LNCAP (cell line): ENCODE results near the gene MRM2.

Experiments
- TF ChIP-seq, protein P1 (sequence below): fragments of 450-650 bp; IDR thresholded peaks from 2 replicates; pipeline ENCODE4 v1.5.1; 2017; ENCODE audit warnings: mild to moderate bottlenecking

Gene MRM2

DNA sequence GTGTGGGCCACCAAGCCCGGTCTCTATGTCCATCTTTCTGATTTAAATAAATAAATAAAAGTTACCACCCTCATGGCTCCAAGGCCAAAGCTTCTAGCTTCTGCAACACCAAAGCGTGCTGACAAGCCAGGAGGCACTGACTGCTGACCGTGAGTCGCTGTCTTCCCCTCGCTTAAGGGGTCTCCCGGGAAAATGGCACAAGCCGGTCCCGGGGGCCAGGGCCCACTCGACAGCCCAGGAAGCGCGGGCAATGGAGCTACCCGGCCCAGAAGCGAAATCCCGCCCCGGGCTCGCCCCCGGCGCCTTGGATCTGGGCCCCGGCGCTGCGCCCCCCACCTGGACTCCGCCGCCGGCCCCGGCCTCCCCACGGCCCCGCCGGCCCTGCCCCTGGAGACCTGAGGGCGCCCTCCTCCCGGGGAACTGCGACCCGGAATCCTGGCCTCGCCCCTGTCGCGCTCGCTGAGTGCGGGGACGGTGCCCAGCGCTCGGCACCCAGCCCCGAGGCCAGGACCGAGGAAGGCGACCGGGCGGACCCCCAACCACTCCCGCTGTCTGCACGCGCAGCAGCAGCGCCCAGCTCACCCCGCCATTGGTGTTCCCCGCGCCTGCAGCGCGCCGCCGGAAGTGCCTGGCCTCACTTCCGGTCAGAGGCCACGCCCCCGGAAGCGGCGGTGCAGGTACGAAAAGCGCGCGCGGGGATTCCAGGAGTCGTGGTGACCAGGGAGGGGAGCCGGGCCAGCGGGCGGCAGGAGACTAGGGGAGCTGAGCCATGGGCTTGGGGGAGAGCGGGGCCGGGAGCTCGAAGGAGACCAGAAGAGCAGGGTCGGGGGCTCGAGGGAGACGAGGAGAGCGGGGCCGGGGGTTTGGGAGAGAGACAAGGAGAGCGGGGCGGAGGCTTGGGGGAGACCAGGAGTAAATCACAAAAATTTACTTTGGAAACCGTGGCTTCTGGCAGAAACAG is at the start of gene MRM2, which contains the start of gene NUDT1:
Gene MRM2, minus strand, starts transcription at position 626 of the 961 bp plus-strand sequence. Its CDS starts 36 bp downstream, at position 590.
Gene NUDT1, plus strand, starts transcription at position 647 of the 961 bp plus-strand sequence. CDS start 2,349 bp downstream, outside the sequence.
- TF ChIP-seq, protein P1, sequence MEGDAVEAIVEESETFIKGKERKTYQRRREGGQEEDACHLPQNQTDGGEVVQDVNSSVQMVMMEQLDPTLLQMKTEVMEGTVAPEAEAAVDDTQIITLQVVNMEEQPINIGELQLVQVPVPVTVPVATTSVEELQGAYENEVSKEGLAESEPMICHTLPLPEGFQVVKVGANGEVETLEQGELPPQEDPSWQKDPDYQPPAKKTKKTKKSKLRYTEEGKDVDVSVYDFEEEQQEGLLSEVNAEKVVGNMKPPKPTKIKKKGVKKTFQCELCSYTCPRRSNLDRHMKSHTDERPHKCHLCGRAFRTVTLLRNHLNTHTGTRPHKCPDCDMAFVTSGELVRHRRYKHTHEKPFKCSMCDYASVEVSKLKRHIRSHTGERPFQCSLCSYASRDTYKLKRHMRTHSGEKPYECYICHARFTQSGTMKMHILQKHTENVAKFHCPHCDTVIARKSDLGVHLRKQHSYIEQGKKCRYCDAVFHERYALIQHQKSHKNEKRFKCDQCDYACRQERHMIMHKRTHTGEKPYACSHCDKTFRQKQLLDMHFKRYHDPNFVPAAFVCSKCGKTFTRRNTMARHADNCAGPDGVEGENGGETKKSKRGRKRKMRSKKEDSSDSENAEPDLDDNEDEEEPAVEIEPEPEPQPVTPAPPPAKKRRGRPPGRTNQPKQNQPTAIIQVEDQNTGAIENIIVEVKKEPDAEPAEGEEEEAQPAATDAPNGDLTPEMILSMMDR = peak; percentile 15; the same call in 1 of the 2 replicates

DNA sequence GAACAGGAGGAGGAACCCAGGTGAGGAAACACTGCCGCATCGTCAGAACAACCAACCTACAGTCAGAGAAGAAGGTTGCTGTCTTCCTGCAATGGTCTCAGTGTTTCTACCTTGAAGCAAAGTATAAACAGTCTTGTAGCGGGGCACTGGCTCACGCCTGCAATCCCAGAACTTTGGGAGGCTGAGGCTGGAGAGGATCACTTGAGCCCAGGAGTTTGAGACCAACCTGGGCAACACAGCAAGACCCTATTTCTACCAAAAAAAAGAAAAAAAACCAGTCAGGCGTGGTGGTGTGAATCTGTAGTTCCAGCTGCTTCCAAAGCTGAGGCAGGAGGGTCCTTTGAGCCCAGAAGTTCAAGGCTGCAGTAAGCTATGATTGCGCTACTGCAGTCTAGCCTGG is 48.9 kb upstream of the MRM2 start:
- TF ChIP-seq, protein P1 = no peak

DNA sequence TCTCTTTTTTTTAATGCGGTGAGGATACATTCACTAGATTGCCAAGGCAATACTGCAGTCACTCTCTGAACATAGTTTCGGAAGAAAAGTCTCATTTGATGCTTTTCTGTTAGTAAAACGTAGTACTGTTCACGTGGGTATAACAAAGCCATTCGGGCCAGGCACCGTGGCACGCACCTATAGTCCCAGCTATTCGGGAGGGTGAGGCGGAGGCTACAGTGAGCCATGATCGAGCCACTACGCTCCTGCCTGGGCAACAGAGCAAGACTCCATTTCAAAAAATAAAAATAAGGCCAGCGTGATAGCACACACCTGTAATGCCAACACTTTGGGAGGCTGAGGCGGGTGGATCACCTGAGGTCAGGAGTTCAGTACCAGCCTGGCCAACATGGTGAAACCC is 47.6 kb upstream of the MRM2 start:
- TF ChIP-seq, protein P1 = no peak

DNA sequence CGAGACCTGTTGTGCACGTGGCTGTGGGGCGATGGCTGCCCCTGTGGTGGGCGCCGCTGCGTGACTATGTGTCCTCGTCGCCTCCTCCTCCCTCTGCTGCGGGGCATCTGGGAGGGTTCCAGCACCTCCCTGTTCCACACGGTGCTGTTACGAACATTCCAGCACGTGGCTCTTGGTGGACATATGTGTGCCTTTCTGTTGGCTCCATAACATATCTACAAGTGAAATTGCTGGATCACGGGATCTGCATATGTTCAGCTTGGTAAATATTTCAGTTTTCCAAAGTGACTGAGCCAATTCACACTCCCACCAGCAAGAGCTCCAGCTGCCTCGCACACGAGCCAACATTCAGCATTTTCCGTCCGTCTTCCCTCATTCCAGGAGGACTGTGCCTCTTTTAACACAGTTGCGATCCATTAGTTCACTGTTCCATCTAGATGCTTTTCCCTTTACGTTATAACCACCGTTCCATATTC is 47.1 kb upstream of the MRM2 start:
- TF ChIP-seq, protein P1 = no peak

DNA sequence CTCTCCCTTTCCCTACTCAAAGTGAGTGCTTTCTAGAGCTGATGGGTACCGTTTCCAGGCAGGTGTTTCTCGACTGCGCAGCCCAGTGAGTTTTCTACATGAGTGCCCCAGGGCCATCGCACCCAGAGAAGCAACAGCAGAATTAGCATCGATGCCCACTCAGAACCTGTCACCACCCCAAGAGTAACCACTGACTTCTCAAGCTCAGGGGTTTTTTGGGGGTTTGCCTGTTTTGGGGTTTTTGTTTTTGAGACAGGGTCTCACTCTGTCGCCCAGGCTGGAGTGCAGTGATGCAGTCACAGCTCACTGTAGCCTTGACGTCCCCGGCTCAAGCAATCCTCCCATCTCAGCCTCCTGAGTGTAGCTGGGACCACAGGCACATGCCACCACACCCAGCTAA is 46.5 kb upstream of the MRM2 start:
- TF ChIP-seq, protein P1 = no peak

DNA sequence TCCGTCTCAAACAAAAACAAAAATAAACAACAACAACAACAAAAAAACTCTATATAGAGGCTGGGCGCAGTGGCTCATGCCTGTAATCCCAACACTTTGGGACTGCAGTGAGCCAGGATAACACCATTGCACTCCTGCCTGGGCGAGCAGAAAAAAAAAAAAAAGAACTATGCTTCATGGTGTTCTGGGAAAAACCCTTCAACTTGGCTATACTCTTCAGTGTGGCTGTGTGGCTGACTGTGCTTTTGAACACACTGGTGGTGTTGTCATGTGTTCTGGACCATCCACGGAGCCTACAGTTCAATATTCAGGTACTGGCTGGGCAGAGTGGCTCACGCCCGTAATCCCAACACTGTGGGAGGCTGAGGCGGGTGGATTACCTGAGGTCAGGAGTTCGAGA is 45.7 kb upstream of the MRM2 start:
- TF ChIP-seq, protein P1 = no peak

DNA sequence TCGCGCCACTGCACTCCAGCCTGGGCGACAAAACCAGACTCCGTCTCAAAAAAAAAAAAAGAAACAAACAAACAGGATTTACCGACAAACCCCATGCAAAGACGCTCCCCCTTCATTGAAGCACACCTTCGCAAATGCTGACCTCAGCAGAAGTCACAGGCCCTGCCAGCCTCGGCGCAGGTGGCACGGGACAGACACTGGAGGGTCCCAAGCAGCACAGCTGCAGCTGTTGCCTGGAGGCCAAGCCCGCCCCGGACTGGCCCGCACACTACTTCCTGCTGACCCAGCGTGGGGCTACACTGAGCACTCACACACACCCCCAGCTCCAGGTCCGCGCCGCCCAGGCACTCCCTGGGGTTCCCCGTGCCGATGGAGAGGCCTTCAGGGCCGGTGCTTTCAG is 41.1 kb upstream of the MRM2 start:
- TF ChIP-seq, protein P1 = no peak
